K562 (cell line): Measurements from ENCODE around the gene XPR1. TPM values are rescaled to one million over a fixed set of nuclear protein-coding genes. Genes with fewer than 3 reads are reported as not detected.

Experiments
- ATAC-seq: fragments of 200-7000 bp; cut with Tn5 transposase; 3 replicates; pipeline ENCODE4 v1.9.1; 2020; ENCODE audit warnings: moderate library complexity
- BruUV-seq: library from RNA; stranded (reverse); fragments of 400-500 nt; replicated peaks from 2 replicates; lab custom pipeline; 2021; lab: Mats Ljungman, UMichigan
- CTCF ChIA-PET: fragments of 300-600 bp; formaldehyde crosslinking; extraction: SDS; loops from one replicate; lab custom pipeline; 2021; ENCODE audit warnings: low intra/inter-chr PET ratio; lab: Yijun Ruan, JAX
- POLR2A ChIA-PET: fragments of 300-600, 350-650 bp; sonication (Branson Sonifier 250); formaldehyde crosslinking; extraction: SDS; loops from one replicate; lab custom pipeline; 2021; ENCODE audit warnings: antibody characterized with exemption, inconsistent platforms; lab: Yijun Ruan, JAX
- DNase-seq, 4 experiments: peaks; one replicate each; pipeline versions ENCODE4 v3.0.0 to v3.0.0-alpha.2; 2011 to 2018; ENCODE audit warnings: low spot score in 3 of 4, mixed read lengths in 3 of 4; ENCODE audit errors: extremely low read depth in 1 of 4
- FAIRE-seq: peaks from 2 replicates; lab custom pipeline; 2011; peaks lifted over from hg19 to GRCh38; lab: Jason Lieb, UNC
- H2AFZ ChIP-seq: 2 replicates; pipeline ENCODE4 v1.6.0; 2011; ENCODE audit warnings: low read depth, low read length, control low read depth, inconsistent platforms
- H3K27ac ChIP-seq: fragments of 200-600 bp; 3 replicates; pipeline ENCODE4 v1.8.0; 2011; ENCODE audit warnings: low read depth, mild to moderate bottlenecking, control low read depth, inconsistent platforms, low read length, moderate library complexity, mixed read lengths; ENCODE audit errors: extremely low read depth
- H3K27me3 ChIP-seq, 2 experiments: fragments of 300-600 bp in 1 of 2; 2 replicates in 1 of 2; 3 replicates in 1 of 2; pipeline versions ENCODE4 v1.6.0 to v1.8.0; 2011; ENCODE audit warnings: inconsistent platforms in 2 of 2, low read length in 2 of 2, mild to moderate bottlenecking in 1 of 2, mixed read lengths in 1 of 2, moderate library complexity in 1 of 2; ENCODE audit not compliant: control insufficient read depth in 2 of 2, insufficient read depth in 2 of 2
- H3K36me3 ChIP-seq: fragments of 300-600 bp; 3 replicates; pipeline ENCODE4 v1.8.0; 2011; ENCODE audit warnings: mild to moderate bottlenecking, low read length, inconsistent platforms; ENCODE audit not compliant: control insufficient read depth, insufficient read depth
- H3K4me1 ChIP-seq, 2 experiments: fragments of 200-600 bp in 1 of 2; replicated peaks in 1 of 2; 2 replicates in 1 of 2; 3 replicates in 1 of 2; pipeline versions ENCODE4 v1.5.1 to v1.8.0; 2011; ENCODE audit warnings: inconsistent platforms in 2 of 2, low read length in 2 of 2, mild to moderate bottlenecking in 1 of 2, mixed read lengths in 1 of 2, moderate library complexity in 1 of 2; ENCODE audit not compliant: control insufficient read depth in 2 of 2, insufficient read depth in 2 of 2
- H3K4me2 ChIP-seq: 2 replicates; pipeline ENCODE4 v1.6.1; 2011; ENCODE audit warnings: low read length, control low read depth, inconsistent platforms, mixed read lengths; ENCODE audit not compliant: insufficient read depth
- H3K4me3 ChIP-seq: fragments of 200-600 bp; sonication (generic), shearing (Covaris generic); 2 replicates; pipeline ENCODE4 v1.5.1; 2016; ENCODE audit warnings: control low read depth, inconsistent platforms
- H3K79me2 ChIP-seq: fragments of 200-600 bp; 3 replicates; pipeline ENCODE4 v1.8.0; 2011; ENCODE audit warnings: low read length, inconsistent platforms; ENCODE audit not compliant: control insufficient read depth, insufficient read depth
- H3K9ac ChIP-seq, 2 experiments: 2 replicates each; pipeline versions ENCODE4 v1.6.0 to v1.6.1; 2011; ENCODE audit warnings: low read depth in 2 of 2, low read length in 2 of 2, control low read depth in 1 of 2, inconsistent platforms in 1 of 2, mild to moderate bottlenecking in 1 of 2, mixed read lengths in 1 of 2; ENCODE audit not compliant: insufficient read depth in 1 of 2
- H3K9me1 ChIP-seq: one replicate; pipeline ENCODE4 v1.6.0; 2011; ENCODE audit warnings: inconsistent platforms, mild to moderate bottlenecking, low read length, moderate library complexity; ENCODE audit not compliant: control insufficient read depth, insufficient read depth
- H3K9me3 ChIP-seq: replicated peaks from 2 replicates; pipeline ENCODE4 v1.5.1; 2011; ENCODE audit warnings: low read depth, low read length, inconsistent platforms; ENCODE audit not compliant: control insufficient read depth, insufficient read depth
- H4K20me1 ChIP-seq: replicated peaks from 2 replicates; pipeline ENCODE4 v1.6.1; 2011; ENCODE audit warnings: low read length, inconsistent platforms, mixed read lengths; ENCODE audit not compliant: control insufficient read depth, insufficient read depth
- CBFA2T3 ChIP-seq: fragments of 450-650 bp; IDR thresholded peaks from 2 replicates; pipeline ENCODE4 v1.6.1; 2017
- EHMT2 ChIP-seq: fragments of 450-650 bp; IDR thresholded peaks from 2 replicates; pipeline ENCODE4 v1.6.1; 2018; ENCODE audit warnings: antibody characterized with exemption
- FOXK2 ChIP-seq, 2 experiments: fragments of 450-650 bp; IDR thresholded peaks in 1 of 2; conservative IDR thresholded peaks in 1 of 2; 2 replicates each; pipeline ENCODE4 v1.6.1; 2016; ENCODE audit warnings: low read depth in 2 of 2, mild to moderate bottlenecking in 1 of 2
- IFI16 ChIP-seq: fragments of 250-450 bp; sonication (Bioruptor Pico); IDR thresholded peaks from 2 replicates; pipeline ENCODE4 v2.1.2; 2022; ENCODE audit warnings: mild to moderate bottlenecking, inconsistent platforms
- KLF16 ChIP-seq: IDR thresholded peaks from 2 replicates; pipeline ENCODE4 v1.6.1; 2016; ENCODE audit warnings: antibody characterized with exemption
- NFYB ChIP-seq: IDR thresholded peaks from 2 replicates; pipeline ENCODE4 v1.6.1; 2011; ENCODE audit warnings: mild to moderate bottlenecking, moderate library complexity; ENCODE audit not compliant: insufficient read length; ENCODE audit errors: extremely low read depth
- PRDM10 ChIP-seq: fragments of 450-650 bp; IDR thresholded peaks from 2 replicates; pipeline ENCODE4 v1.6.1; 2018; ENCODE audit not compliant: partially characterized antibody
- ZNF121 ChIP-seq: sonication (generic); formaldehyde crosslinking; conservative IDR thresholded peaks from 2 replicates; pipeline ENCODE4 v1.8.0; 2022; ENCODE audit warnings: missing genetic modification reagents
- ZNF311 ChIP-seq: fragments of 250-450 bp; sonication (Bioruptor Pico); IDR thresholded peaks from 2 replicates; pipeline ENCODE4 v1.4.0; 2020; ENCODE audit warnings: mild to moderate bottlenecking, moderate library complexity
- WGBS: fragments of 100-300 bp; shearing (Covaris generic); methylation state at CpG from one replicate; pipeline ENCODE4 v1.1.6; 2016; ENCODE audit warnings: low coverage, mixed read lengths; ENCODE audit not compliant: insufficient coverage; ENCODE audit errors: missing lambda C conversion rate; 5-methylcytosine and 5-hydroxymethylcytosine counted together
- in situ Hi-C: fragments of 300-500 bp; cut with MboI; formaldehyde crosslinking; loops from 4 replicates; pipeline ENCODE4 v1.15.0; 2018; ENCODE audit warnings: inconsistent platforms, mixed read lengths
- intact Hi-C: fragments of 100-400 bp; cut with micrococcal nuclease; formaldehyde crosslinking; loops from 2 replicates; pipeline ENCODE4 v1.14.2; 2022
- polyA plus RNA-seq, 8 experiments: library from polyadenylated mRNA; depleted of rRNA in 4 of 8; stranded (reverse) in 5 of 8; unstranded in 3 of 8; fragments of >200 nt; fragmentation: Nextera tagmentation in 2 of 8; fragmentation: Illumina TruSeq in 1 of 8; extraction: Ambion mirVana in 2 of 8; extraction: Trizol in 1 of 8; gene quantifications; 2 replicates each; pipeline versions ENCODE4 v1.2.1 to v1.2.3, GENCODE V29; 2011 to 2014; ENCODE audit warnings: inconsistent platforms in 1 of 8, missing spikeins in 1 of 8
- small RNA-seq: library from RNA; depleted of rRNA; stranded (forward); fragments of <200 nt; gene quantifications from one replicate; pipeline ENCODE3, GENCODE V24; 2014
- total RNA-seq, 7 experiments: library from RNA; depleted of rRNA in 6 of 7; stranded (reverse); fragments of >200 nt in 6 of 7; fragmentation: Illumina TruSeq in 2 of 7; extraction: Trizol in 2 of 7; gene quantifications; 2 replicates each; pipeline versions ENCODE4 v1.2.1 to v1.2.3, GENCODE V29; 2011 to 2021; ENCODE audit warnings: low replicate concordance in 1 of 7

XPR1 gene
- total and polyA plus RNA-seq, 9 of the 15 experiments (the other 6 are each of a cell fraction or from before 2014, with no cell fraction given) = 3.0 to 66.2 (median 38.6) TPM

DNA sequence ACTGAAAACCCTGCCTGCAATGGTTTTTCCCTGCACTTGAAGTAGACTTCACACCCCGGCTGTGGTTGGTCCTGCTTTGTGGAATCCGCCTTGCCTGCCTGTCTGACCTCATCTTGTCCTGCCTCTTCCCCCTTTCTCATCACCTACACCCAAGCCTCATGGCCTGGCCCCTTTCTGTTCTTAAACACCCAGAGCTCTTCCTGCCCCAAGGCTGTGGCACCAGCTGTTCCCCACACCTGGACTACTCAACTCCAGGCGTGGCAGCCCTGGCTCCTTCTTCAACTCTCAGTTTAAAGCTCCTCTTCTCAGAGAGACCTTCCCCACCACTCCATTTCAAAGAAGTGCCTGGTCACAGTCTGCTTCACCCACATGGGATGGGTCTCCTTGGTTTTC is 307.9 kb downstream of the XPR1 start:
- TF ChIP-seq EHMT2 = no peak
- no peak for TF ChIP-seq IFI16 (CRISPR knock-in tag)
- TF ChIP-seq KLF16 = no peak
- no peak for TF ChIP-seq NFYB
- TF ChIP-seq ZNF121 (CRISPR knock-in tag) = no peak
- TF ChIP-seq PRDM10 = peak; percentile 29
- TF ChIP-seq FOXK2 (conservative IDR thresholded peaks at IDR 0.05 in 1 of 2, IDR thresholded peaks at IDR 0.05 in 1 of 2; ENCODE audit: low read depth in 2 of 2) = no peak
- no peak for TF ChIP-seq CBFA2T3
- no peak for TF ChIP-seq ZNF311 (CRISPR knock-in tag)
- H3K79me2 ChIP-seq = no peaks in the 10 kb centered on the region
- peaks cover 3 to 38% of the 10 kb centered on the region in 2 experiments; a peak in 3 of 5 replicates for H3K4me1 ChIP-seq
- no peaks in the 10 kb centered on the region for H3K9me1 ChIP-seq
- H3K27ac ChIP-seq = no peak overlapping the region
- BruUV-seq = no TSS peak
- FAIRE-seq (no peak), DNase-seq (no peak), ATAC-seq (no peak)
- H3K9ac ChIP-seq = no peak overlapping the region
- no peak overlapping the region for H2AFZ ChIP-seq
- H3K4me2 ChIP-seq = no peak overlapping the region
- H3K27me3 ChIP-seq = peaks cover 3 to 4% of the 10 kb centered on the region in 2 experiments; a peak in 1 of 5 replicates
- ChIA-PET POLR2A (interaction anchor here (0.6 to 0.9 kb wide), 2 partner anchors 27 to 94 kb away, joined by 3 to 4 read pairs; no protein-coding TSS in a partner anchor), CTCF (no interaction called here)
- WGBS = 7% methylated on average over 3 of the region's 3 CpGs
- H3K9me3 ChIP-seq = no peaks in the 10 kb centered on the region
- H4K20me1 ChIP-seq = no peaks in the 10 kb centered on the region
- no peak overlapping the region for H3K4me3 ChIP-seq
- in situ Hi-C loops (no loop called here), intact Hi-C loops (no loop called here)
- no peaks in the 10 kb centered on the region for H3K36me3 ChIP-seq

Small RNA genes within 50 kb of the gene (small RNA-seq; reads per million reads assigned to genes)
- gene RF00026 = not detected

Other genes starting within 250 kb of the XPR1 start
- gene ACBD6, start 129.4 kb upstream of the XPR1 start, total RNA-seq (2014; rRNA removed) = 96.7 and 100 TPM in 2 replicates
- gene ACBD6, start 129.4 kb upstream of the XPR1 start, total RNA-seq (2014; rRNA removed; fragmentation: Illumina TruSeq; extraction: Trizol) = 90.0 and 94.3 TPM in 2 replicates
- 107 and 109 TPM in 2 replicates for gene ACBD6, start 129.4 kb upstream of the XPR1 start, total RNA-seq (2015; rRNA removed; fragmentation: Illumina TruSeq; extraction: Trizol)
- gene ACBD6, start 129.4 kb upstream of the XPR1 start, total RNA-seq (2021) = 67.7 and 69.8 TPM in 2 replicates
- gene ACBD6, start 129.4 kb upstream of the XPR1 start, polyA plus RNA-seq (2011; rRNA removed) = 74.2 and 77.7 TPM in 2 replicates
- 61.9 and 70.4 TPM in 2 replicates for gene ACBD6, start 129.4 kb upstream of the XPR1 start, polyA plus RNA-seq (2014; fragmentation: Illumina TruSeq; extraction: Trizol)
- gene ACBD6, start 129.4 kb upstream of the XPR1 start, polyA plus RNA-seq (2014; fragmentation: Nextera tagmentation; extraction: Ambion mirVana) = 10 to 100 TPM; 16.9 to 27.1 TPM
- 83.4 and 85.7 TPM in 2 replicates for gene ACBD6, start 129.4 kb upstream of the XPR1 start, polyA plus RNA-seq (2014; rRNA removed)
- 0.18 TPM in 1 of 2 replicates, not detected in the other for gene OVAAL, start 73.1 kb upstream of the XPR1 start, total RNA-seq (2014; rRNA removed)
- gene OVAAL, start 73.1 kb upstream of the XPR1 start, total RNA-seq (2014; rRNA removed; fragmentation: Illumina TruSeq; extraction: Trizol) = 0.07 and 0.16 TPM in 2 replicates
- not detected in 2 replicates for gene OVAAL, start 73.1 kb upstream of the XPR1 start, total RNA-seq (2015; rRNA removed; fragmentation: Illumina TruSeq; extraction: Trizol)
- gene OVAAL, start 73.1 kb upstream of the XPR1 start, total RNA-seq (2021) = not detected in 2 replicates
- gene OVAAL, start 73.1 kb upstream of the XPR1 start, polyA plus RNA-seq (2011; rRNA removed) = 0.04 and 0.08 TPM in 2 replicates
- 0.14 and 0.18 TPM in 2 replicates for gene OVAAL, start 73.1 kb upstream of the XPR1 start, polyA plus RNA-seq (2014; fragmentation: Illumina TruSeq; extraction: Trizol)
- under 1 TPM in 1 of 2 experiments, not detected in 1; 0.04 TPM for gene OVAAL, start 73.1 kb upstream of the XPR1 start, polyA plus RNA-seq (2014; fragmentation: Nextera tagmentation; extraction: Ambion mirVana)
- gene OVAAL, start 73.1 kb upstream of the XPR1 start, polyA plus RNA-seq (2014; rRNA removed) = 0.18 TPM in 1 of 2 replicates, not detected in the other